GM23248 (cell line): ENCODE data around the gene KIF3B.

Experiments used
- EZH2 ChIP-seq: fragments of 200-600 bp; sonication (generic); IDR thresholded peaks from 2 replicates; pipeline ENCODE4 v1.6.1; 2018; ENCODE audit warnings: antibody characterized with exemption, mild to moderate bottlenecking; ENCODE audit not compliant: insufficient read depth, poor library complexity, severe bottlenecking
- EZH2phosphoT487 ChIP-seq: fragments of 200-600 bp; sonication (generic); IDR thresholded peaks from 2 replicates; pipeline ENCODE4 v1.6.1; 2018; ENCODE audit warnings: antibody characterized with exemption, moderate library complexity, mild to moderate bottlenecking, low read depth; ENCODE audit not compliant: insufficient read depth

- TF ChIP-seq EZH2phosphoT487 (no peak), EZH2 (no peak)
These were observed 93.4 kb downstream of the KIF3B start for GRCh38 chr20:32370897-32371296.
